Liver (tissue), 3 donors: ENCODE results near the gene BFSP1.

Source experiments
- CTCF ChIP-seq: fragments of 150-350 bp; IDR thresholded peaks from 2 replicates; pipeline ENCODE4 v1.5.1; 2017; ENCODE audit warnings: improper control_type of control experiment, low read depth, low read length; ENCODE audit not compliant: missing input control
- EGR1 ChIP-seq, 2 donors: IDR thresholded peaks; 2 replicates each; pipeline ENCODE4 v1.6.1; 2016 to 2018; ENCODE audit warnings: antibody characterized with exemption in 2 of 2, low read depth in 2 of 2
- JUND ChIP-seq, 2 donors: IDR thresholded peaks; 2 replicates each; pipeline ENCODE4 v1.6.1; 2016; ENCODE audit warnings: antibody characterized with exemption in 2 of 2
- RAD21 ChIP-seq, 2 donors: IDR thresholded peaks; 2 replicates each; pipeline ENCODE4 v1.6.1; 2016; ENCODE audit warnings: antibody characterized with exemption in 2 of 2, mild to moderate bottlenecking in 2 of 2
- REST ChIP-seq: IDR thresholded peaks from 2 replicates; pipeline ENCODE4 v1.6.1; 2016; ENCODE audit warnings: antibody characterized with exemption, mild to moderate bottlenecking
- RXRA ChIP-seq, 2 donors: IDR thresholded peaks; 2 replicates each; pipeline ENCODE4 v1.6.1; 2017 to 2018; ENCODE audit warnings: antibody characterized with exemption in 2 of 2, mild to moderate bottlenecking in 1 of 2
- TAF1 ChIP-seq: conservative IDR thresholded peaks from 2 replicates; pipeline ENCODE4 v1.6.1; 2016; ENCODE audit warnings: antibody characterized with exemption, mild to moderate bottlenecking
- ZBTB33 ChIP-seq: IDR thresholded peaks from 2 replicates; pipeline ENCODE4 v1.6.1; 2016; ENCODE audit warnings: antibody characterized with exemption
- donor health status: healthy.
- donor health status: healthy.

- no peak for TF ChIP-seq CTCF
- no peak for TF ChIP-seq ZBTB33
- no peak for TF ChIP-seq TAF1
- no peak for TF ChIP-seq EGR1 (IDR thresholded peaks at IDR 0.05; ENCODE audit: low read depth in 2 of 2)
- TF ChIP-seq RXRA (IDR thresholded peaks at IDR 0.05): no peak
- no peak for TF ChIP-seq JUND (IDR thresholded peaks at IDR 0.05)
- no peak for TF ChIP-seq RAD21 (IDR thresholded peaks at IDR 0.05)
- no peak for TF ChIP-seq REST
Measured at GRCh38 chr20:17507531-17507930, 23.6 kb downstream of the BFSP1 start.
